Neural cell (in vitro differentiated cells): Measurements from ENCODE around the gene GPR3.

Experiments used
- POLR2AphosphoS5 ChIP-seq: IDR thresholded peaks from 2 replicates; pipeline ENCODE4 v1.6.1; 2012
- TF ChIP-seq, protein P1 (sequence below): fragments of 450-650 bp; IDR thresholded peaks from 2 replicates; pipeline ENCODE4 v1.5.1; 2014; ENCODE audit warnings: antibody characterized with exemption, mild to moderate bottlenecking, moderate library complexity; ENCODE audit not compliant: poor library complexity, severe bottlenecking

DNA sequence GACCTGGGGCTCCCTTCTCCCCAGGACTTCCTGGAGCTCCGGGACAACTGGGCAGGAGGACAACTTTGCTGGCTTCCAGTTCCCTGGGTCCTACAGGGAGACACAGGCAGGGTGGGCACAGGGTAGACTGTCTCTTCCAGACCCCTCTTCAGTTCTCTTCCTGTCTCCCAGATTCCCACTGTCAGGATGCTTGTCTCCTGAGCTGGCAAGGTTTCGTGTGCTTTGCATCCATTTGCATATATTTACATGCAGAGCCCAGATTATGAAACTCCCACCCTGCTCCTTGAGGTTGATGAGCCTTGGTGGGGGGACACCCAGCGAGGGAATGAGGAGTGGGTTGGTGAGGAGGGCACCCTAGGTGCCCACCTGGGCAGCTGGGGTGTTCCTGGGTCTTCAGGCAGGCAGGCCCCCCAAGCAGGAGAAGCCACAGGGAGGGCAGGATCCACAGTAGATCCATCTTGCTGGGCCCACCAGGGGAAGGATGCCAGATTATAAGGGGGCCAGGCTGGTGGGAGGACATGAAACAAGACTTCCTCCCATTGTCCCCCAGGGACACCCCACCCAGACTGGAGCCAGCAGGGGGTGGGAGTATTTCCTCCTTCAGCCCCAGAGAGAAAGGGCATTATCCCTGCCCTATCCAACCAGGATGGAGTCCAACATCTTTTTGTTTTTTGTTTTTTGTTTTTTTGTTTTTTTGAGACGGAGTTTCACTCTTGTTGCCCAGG, 17.9 kb upstream of the GPR3 start, which contains the start of gene FCN3:
- TF ChIP-seq, protein P1, sequence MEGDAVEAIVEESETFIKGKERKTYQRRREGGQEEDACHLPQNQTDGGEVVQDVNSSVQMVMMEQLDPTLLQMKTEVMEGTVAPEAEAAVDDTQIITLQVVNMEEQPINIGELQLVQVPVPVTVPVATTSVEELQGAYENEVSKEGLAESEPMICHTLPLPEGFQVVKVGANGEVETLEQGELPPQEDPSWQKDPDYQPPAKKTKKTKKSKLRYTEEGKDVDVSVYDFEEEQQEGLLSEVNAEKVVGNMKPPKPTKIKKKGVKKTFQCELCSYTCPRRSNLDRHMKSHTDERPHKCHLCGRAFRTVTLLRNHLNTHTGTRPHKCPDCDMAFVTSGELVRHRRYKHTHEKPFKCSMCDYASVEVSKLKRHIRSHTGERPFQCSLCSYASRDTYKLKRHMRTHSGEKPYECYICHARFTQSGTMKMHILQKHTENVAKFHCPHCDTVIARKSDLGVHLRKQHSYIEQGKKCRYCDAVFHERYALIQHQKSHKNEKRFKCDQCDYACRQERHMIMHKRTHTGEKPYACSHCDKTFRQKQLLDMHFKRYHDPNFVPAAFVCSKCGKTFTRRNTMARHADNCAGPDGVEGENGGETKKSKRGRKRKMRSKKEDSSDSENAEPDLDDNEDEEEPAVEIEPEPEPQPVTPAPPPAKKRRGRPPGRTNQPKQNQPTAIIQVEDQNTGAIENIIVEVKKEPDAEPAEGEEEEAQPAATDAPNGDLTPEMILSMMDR: no peak
- no peak for TF ChIP-seq POLR2AphosphoS5
